HG02588 (cell line): ENCODE measurements around the gene MYH7B.

Source experiments
- ATAC-seq: cut with Tn5 transposase; IDR thresholded peaks from one replicate; pipeline ENCODE4 v1.9.1; 2021; ENCODE audit warnings: mild to moderate bottlenecking, moderate library complexity; ENCODE audit not compliant: unreplicated experiment

MYH7B gene

GRCh38 chr20:34990231-34990630, 34.6 kb downstream of the MYH7B start:
- no peak for ATAC-seq

GRCh38 chr20:34990661-34991214, 35.1 kb downstream of the MYH7B start:
- ATAC-seq = no peak

- ATAC-seq = no peak
Measured at GRCh38 chr20:34992751-34993417, 37.2 kb downstream of the MYH7B start.

- ATAC-seq = no peak
Measured at GRCh38 chr20:34993941-34994508, 38.4 kb downstream of the MYH7B start.

GRCh38 chr20:34994509-34995131, 39.0 kb downstream of the MYH7B start:
- ATAC-seq = no peak

- ATAC-seq = no peak
Measured at GRCh38 chr20:34995192-34995591, 39.5 kb downstream of the MYH7B start.

GRCh38 chr20:34995696-34996095, 40.0 kb downstream of the MYH7B start:
- ATAC-seq = no peak

GRCh38 chr20:34996243-34997028, 40.8 kb downstream of the MYH7B start:
- ATAC-seq = no peak

- ATAC-seq = no peak
Measured at GRCh38 chr20:34997131-34997561, 41.5 kb downstream of the MYH7B start.

GRCh38 chr20:34997774-34998173, 42.1 kb downstream of the MYH7B start:
- ATAC-seq = no peak

GRCh38 chr20:34998331-34998950, 42.8 kb downstream of the MYH7B start:
- no peak for ATAC-seq

GRCh38 chr20:34999021-34999451, 43.4 kb downstream of the MYH7B start:
- no peak for ATAC-seq

- no peak for ATAC-seq
Measured at GRCh38 chr20:34999782-35000181, 44.1 kb downstream of the MYH7B start.

GRCh38 chr20:35000311-35000921, 44.7 kb downstream of the MYH7B start:
- no peak for ATAC-seq

GRCh38 chr20:35000922-35001595, 45.4 kb downstream of the MYH7B start:
- no peak for ATAC-seq

- no peak for ATAC-seq
Measured at GRCh38 chr20:35001596-35002362, 46.1 kb downstream of the MYH7B start.

- no peak for ATAC-seq
Measured at GRCh38 chr20:35002426-35003210, 47.0 kb downstream of the MYH7B start.
